GM10266 (cell line): ENCODE results near the gene SUMO4.

Experiments
- DNase-seq: peaks from one replicate; pipeline ENCODE4 v3.0.0; 2012; ENCODE audit errors: extremely low spot score
- CTCF ChIP-seq: IDR thresholded peaks from 2 replicates; pipeline ENCODE4 v1.5.1; 2012; ENCODE audit warnings: mild to moderate bottlenecking, low read depth; ENCODE audit not compliant: control insufficient read depth, insufficient read depth; ENCODE audit errors: missing control alignments

Gene SUMO4

GRCh38 chr6:149429427-149430360 lies 29.6 kb downstream of the SUMO4 start:
- no peak for DNase-seq
- no peak for TF ChIP-seq CTCF

GRCh38 chr6:149431905-149432775 lies 32.1 kb downstream of the SUMO4 start:
- TF ChIP-seq CTCF, result peak; percentile 98
- peak; percentile 82 for DNase-seq

- TF ChIP-seq CTCF, result no peak
- DNase-seq, result no peak
Observed at GRCh38 chr6:149433405-149433804, 33.3 kb downstream of the SUMO4 start.

GRCh38 chr6:149433881-149434280 lies 33.8 kb downstream of the SUMO4 start:
- DNase-seq, result no peak
- no peak for TF ChIP-seq CTCF

- no peak for TF ChIP-seq CTCF
- no peak for DNase-seq
Observed at GRCh38 chr6:149435919-149436586, 36.0 kb downstream of the SUMO4 start.

GRCh38 chr6:149436647-149437046 lies 36.6 kb downstream of the SUMO4 start:
- TF ChIP-seq CTCF, result no peak

More at GRCh38 chr6:149436647-149437046, 36.6 kb downstream of the SUMO4 start:
- DNase-seq, result no peak
